Loucy (cell line): ENCODE results near the gene XRCC1.

ENCODE experiments used
- CTCF ChIP-seq: fragments of 200-600 bp; sonication (generic); conservative IDR thresholded peaks from 2 replicates; pipeline ENCODE4 v1.5.1; 2014; ENCODE audit warnings: mild to moderate bottlenecking, antibody characterized with exemption, low read length
- EZH2phosphoT487 ChIP-seq: fragments of 200-600 bp; IDR thresholded peaks from 2 replicates; pipeline ENCODE4 v1.6.1; 2018; ENCODE audit warnings: antibody characterized with exemption, mild to moderate bottlenecking, moderate library complexity, borderline replicate concordance

GRCh38 chr19:43545276-43545675 lies 30.1 kb downstream of the XRCC1 start:
- TF ChIP-seq CTCF (no peak), EZH2phosphoT487 (no peak)
